ENCODE results near the gene EEPD1.

Gene EEPD1

DNA sequence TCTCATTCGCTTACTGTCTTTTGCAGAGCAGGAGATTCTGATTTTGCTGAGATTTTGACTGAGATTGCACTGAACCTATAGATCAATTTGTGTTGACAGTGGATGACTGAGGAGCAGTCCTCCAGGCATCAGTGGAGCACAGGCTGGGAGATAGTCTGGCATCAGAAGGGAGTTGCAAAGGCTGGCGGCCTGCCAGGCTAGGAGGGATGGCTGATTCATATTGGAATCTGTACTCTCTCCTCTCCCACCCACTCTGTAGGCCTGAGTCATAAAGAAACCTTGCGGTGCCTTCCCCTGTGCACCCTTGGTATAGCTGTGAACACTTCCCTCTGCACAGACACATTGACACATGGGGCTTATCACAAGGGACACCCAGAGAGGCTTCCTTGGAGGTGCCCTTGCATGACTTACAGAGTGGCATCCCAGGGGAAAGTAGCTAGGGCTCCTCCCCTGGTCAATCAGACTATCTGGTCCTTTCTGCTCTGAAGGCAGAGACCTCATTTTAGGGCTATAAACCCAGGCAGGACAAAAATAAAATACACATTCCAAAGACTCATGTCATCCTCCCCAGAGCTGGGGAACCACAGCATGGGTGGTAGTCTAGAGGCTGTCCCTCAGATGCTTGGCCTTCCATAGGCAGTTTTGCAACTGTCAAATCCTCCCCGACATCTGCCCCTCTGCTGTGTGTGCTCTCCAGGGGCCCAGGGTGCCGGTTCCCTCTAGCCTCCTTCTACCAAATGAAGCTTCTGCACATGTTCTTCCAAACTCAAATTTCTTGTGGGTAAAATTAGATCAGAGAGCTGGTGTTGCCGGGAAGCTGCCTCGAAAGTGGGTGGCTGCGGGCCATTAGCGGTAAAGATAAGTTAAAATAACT, 37.4 kb upstream of the EEPD1 start (continued):
- TF ChIP-seq ZNF223 (tag by site-specific recombination; IDR thresholded peaks at IDR 0.05) (no peak), ZNF561 (tag by site-specific recombination; IDR thresholded peaks at IDR 0.05; ENCODE audit: borderline replicate concordance) (no peak), ZIC2 (tag by site-specific recombination; IDR thresholded peaks at IDR 0.05) (peak; percentile 92), ZFP41 (tag by site-specific recombination; IDR thresholded peaks at IDR 0.05; ENCODE audit: borderline replicate concordance) (no peak), ZNF777 (tag by site-specific recombination; IDR thresholded peaks at IDR 0.05; ENCODE audit: borderline replicate concordance) (no peak), KLF17 (tag by site-specific recombination; IDR thresholded peaks at IDR 0.05) (no peak), RBAK (tag by site-specific recombination; IDR thresholded peaks at IDR 0.05) (no peak), ZNF621 (tag by site-specific recombination; IDR thresholded peaks at IDR 0.05) (no peak), GFI1B (tag by site-specific recombination; IDR thresholded peaks at IDR 0.05) (no peak), ZNF530 (tag by site-specific recombination; IDR thresholded peaks at IDR 0.05; ENCODE audit: low read depth) (no peak), ZNF175 (tag by site-specific recombination; IDR thresholded peaks at IDR 0.05) (no peak), ZNF791 (tag by site-specific recombination; IDR thresholded peaks at IDR 0.05) (no peak), ZNF133 (tag by site-specific recombination; IDR thresholded peaks at IDR 0.05) (no peak), ZFP3 (tag by site-specific recombination; IDR thresholded peaks at IDR 0.05; ENCODE audit: low read depth) (no peak)
- TF ChIP-seq, protein P1, sequence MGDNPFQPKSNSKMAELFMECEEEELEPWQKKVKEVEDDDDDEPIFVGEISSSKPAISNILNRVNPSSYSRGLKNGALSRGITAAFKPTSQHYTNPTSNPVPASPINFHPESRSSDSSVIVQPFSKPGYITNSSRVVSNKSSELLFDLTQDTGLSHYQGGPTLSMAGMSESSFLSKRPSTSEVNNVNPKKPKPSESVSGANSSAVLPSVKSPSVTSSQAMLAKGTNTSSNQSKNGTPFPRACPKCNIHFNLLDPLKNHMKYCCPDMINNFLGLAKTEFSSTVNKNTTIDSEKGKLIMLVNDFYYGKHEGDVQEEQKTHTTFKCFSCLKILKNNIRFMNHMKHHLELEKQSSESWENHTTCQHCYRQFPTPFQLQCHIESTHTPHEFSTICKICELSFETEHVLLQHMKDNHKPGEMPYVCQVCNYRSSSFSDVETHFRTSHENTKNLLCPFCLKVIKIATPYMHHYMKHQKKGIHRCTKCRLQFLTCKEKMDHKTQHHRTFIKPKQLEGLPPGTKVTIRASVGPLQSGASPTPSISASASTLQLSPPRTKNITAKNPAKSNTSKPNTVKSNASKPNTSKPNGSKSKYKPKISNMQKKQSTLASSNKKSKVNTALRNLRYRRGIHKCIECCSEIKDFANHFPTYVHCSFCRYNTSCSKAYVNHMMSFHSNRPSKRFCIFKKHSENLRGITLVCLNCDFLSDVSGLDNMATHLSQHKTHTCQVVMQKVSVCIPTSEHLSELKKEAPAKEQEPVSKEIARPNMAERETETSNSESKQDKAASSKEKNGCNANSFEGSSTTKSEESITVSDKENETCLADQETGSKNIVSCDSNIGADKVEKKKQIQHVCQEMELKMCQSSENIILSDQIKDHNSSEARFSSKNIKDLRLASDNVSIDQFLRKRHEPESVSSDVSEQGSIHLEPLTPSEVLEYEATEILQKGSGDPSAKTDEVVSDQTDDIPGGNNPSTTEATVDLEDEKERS (tag by site-specific recombination; IDR thresholded peaks at IDR 0.05), result no peak

DNA sequence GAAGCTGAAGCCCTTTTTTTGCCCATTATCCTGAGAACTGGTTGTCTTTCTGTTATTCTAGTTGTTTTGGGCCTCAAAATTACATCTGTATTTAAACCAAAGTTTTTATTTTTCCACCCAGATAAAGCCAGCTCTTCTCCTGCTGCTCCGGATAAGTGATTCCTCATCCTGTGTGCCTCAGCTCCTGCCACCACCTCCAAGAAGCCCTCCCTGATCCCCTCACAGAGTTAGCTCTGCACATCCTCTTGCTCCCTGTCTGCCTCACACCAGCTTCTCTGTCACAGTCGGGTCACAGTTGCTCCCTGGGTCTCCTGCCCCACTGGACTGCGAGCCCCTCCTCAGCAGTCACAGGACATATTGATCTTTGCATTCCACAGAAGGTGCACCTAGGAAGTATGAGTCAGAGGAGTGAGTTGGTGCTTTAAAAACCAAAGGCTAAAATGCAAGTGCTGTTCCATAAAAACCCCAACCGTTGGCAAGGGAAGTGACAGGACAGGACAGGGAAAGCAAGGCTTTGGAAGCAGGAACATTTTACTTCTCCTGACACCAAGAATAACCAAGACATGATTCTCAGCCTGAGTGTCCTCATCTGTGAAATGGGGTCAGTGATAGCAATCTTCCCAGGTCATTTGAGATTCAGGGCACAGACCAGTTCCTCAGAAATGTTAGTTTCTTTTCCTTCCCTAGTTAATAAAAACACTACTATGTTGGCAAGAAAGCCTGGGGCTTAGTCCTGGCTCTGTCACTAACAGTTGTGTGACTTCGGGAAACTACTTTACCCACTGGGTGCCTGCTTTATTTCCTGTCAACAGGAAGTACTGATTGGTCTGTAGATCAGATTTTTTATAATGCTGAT, 36.5 kb upstream of the EEPD1 start:
- Histone ChIP-seq H3K27ac (ENCODE audit: extremely low read depth, low read depth, low read length) (no peak overlapping the region), H3K4me3 (ENCODE audit: low read depth, low read length) (no peak overlapping the region), H3K4me1 (ENCODE audit: control insufficient read depth, insufficient read depth, low read length) (peaks cover 6% of the 10 kb centered on the region; the same call in 1 of the 2 replicates), H3K36me3 (ENCODE audit: control insufficient read depth in 2 of 2, insufficient read depth in 1 of 2, low read length in 2 of 2) (no peaks in the 10 kb centered on the region), H3K9me3 (ENCODE audit: control insufficient read depth, insufficient read depth, low read depth, low read length) (no peaks in the 10 kb centered on the region)
- POLR2A ChIA-PET, result no interaction called here
- TF ChIP-seq ZNF621 (tag by site-specific recombination; IDR thresholded peaks at IDR 0.05), result no peak
- no peak for TF ChIP-seq ZNF792 (tag by site-specific recombination; IDR thresholded peaks at IDR 0.05)
- no peak for TF ChIP-seq EGR2 (tag by site-specific recombination; IDR thresholded peaks at IDR 0.05; ENCODE audit: low read depth)
- TF ChIP-seq ZNF837 (tag by site-specific recombination; IDR thresholded peaks at IDR 0.05), result no peak
- no peak for TF ChIP-seq ZSCAN30 (tag by site-specific recombination; IDR thresholded peaks at IDR 0.05)
- TF ChIP-seq ZNF248 (tag by site-specific recombination; IDR thresholded peaks at IDR 0.05), result no peak
- TF ChIP-seq ZNF626 (tag by site-specific recombination; IDR thresholded peaks at IDR 0.05), result no peak
- TF ChIP-seq, protein P2, sequence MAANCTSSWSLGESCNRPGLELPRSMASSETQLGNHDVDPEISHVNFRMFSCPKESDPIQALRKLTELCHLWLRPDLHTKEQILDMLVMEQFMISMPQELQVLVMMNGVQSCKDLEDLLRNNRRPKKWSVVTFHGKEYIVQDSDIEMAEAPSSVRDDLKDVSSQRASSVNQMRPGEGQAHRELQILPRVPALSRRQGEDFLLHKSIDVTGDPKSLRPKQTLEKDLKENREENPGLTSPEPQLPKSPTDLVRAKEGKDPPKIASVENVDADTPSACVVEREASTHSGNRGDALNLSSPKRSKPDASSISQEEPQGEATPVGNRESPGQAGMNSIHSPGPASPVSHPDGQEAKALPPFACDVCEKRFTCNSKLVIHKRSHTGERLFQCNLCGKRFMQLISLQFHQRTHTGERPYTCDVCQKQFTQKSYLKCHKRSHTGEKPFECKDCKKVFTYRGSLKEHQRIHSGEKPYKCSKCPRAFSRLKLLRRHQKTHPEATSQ (tag by site-specific recombination; IDR thresholded peaks at IDR 0.05), result no peak
- no peak for TF ChIP-seq ZBTB8A (tag by site-specific recombination; IDR thresholded peaks at IDR 0.05)
- CTCF ChIA-PET, result interaction anchor here (1.5 to 2.5 kb wide), 2 partner anchors 12 to 203 kb away, joined by 3 to 9 read pairs; no protein-coding TSS in a partner anchor
